ENCODE results near the gene PET117.

The PET117 gene

DNA sequence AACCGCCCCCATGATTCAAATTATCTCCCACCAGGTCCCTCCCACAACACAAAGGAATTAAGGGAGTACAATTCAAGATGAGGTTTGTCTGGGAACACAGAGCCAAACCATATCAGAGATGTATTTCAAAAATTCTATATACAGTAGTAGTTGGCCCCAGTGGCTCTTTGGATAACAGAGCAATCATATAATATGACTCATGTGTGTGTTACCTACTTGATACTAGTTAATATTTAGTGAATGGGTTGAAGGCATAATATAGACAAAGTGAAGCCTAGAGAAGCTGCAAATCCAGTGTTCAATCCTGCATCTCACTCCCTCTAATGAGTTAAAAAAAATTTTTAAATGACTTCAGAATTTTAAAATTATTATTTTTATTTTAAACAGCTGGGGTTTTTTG, 43.2 kb downstream of the PET117 start:
- Histone ChIP-seq H3K36me3 (ENCODE audit: control insufficient read depth in 1 of 2, insufficient read depth in 2 of 2, low read length in 2 of 2) (peaks cover 22 to 58% of the 10 kb centered on the region in 2 donors), H3K4me1 (ENCODE audit: control insufficient read depth in 1 of 2, insufficient read depth in 2 of 2, low read length in 2 of 2) (no peaks in the 10 kb centered on the region), H3K9me3 (ENCODE audit: control insufficient read depth in 1 of 2, low read length in 2 of 2) (peaks cover 0 to 3% of the 10 kb centered on the region in 2 donors), H3K9ac (ENCODE audit: low read depth in 1 of 2, low read length in 2 of 2) (no peak overlapping the region), H3K27ac (ENCODE audit: low read depth, low read length) (no peak overlapping the region), H3K4me3 (ENCODE audit: low read depth in 1 of 2, low read length in 2 of 2) (no peak overlapping the region), H3K27me3 (ENCODE audit: control insufficient read depth in 1 of 2, insufficient read depth in 2 of 2, low read length in 2 of 2) (no peaks in the 10 kb centered on the region)

DNA sequence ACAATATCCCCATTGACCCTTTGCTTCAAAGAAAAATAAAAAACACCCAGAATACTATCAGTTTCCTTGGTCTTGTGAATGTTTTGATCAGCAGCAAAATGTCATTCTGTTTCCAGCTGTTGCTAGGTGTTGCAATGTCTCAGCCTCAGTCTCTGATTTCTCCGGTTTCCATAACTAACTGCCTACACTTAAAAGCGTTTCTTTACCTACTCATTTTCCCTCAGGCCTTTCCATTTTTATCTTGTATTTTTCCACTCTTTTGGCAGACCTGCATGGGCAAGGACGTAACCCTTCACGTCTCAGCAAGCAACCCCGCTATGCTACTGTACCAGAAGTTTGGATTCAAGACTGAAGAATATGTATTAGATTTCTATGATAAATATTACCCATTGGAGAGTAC, 49.4 kb downstream of the PET117 start:
- Histone ChIP-seq H3K4me3 (ENCODE audit: low read depth in 1 of 2, low read length in 2 of 2) (no peak overlapping the region), H3K27ac (ENCODE audit: low read depth, low read length) (no peak overlapping the region), H3K4me1 (ENCODE audit: control insufficient read depth in 1 of 2, insufficient read depth in 2 of 2, low read length in 2 of 2) (no peaks in the 10 kb centered on the region), H3K9ac (ENCODE audit: low read depth in 1 of 2, low read length in 2 of 2) (no peak overlapping the region), H3K36me3 (ENCODE audit: control insufficient read depth in 1 of 2, insufficient read depth in 2 of 2, low read length in 2 of 2) (peaks cover 35 to 77% of the 10 kb centered on the region in 2 donors), H3K9me3 (ENCODE audit: control insufficient read depth in 1 of 2, low read length in 2 of 2) (no peaks in the 10 kb centered on the region), H3K27me3 (ENCODE audit: control insufficient read depth in 1 of 2, insufficient read depth in 2 of 2, low read length in 2 of 2) (no peaks in the 10 kb centered on the region)

DNA sequence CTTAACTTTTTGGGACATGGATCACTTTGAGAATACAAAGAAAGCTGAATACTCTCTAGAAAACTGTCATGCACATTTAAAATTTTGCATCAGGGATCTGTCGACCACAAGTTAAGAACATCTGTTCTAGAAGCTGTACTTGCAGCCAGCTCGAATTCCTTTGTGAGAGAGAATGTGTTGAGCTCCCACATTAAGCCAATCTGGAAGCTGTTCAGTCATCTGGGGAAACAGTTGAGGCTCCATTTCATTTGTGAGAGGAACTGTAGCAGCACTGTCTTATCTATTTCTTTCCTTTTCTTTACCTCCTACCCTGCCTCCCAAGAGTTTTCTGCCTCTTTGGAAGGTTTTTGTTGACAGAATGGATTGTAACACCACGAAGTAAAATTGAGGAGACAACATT, 50.8 kb downstream of the PET117 start:
- Histone ChIP-seq H3K27ac (ENCODE audit: low read depth, low read length) (no peak overlapping the region), H3K36me3 (ENCODE audit: control insufficient read depth in 1 of 2, insufficient read depth in 2 of 2, low read length in 2 of 2) (peaks cover 25 to 65% of the 10 kb centered on the region in 2 donors), H3K9ac (ENCODE audit: low read depth in 1 of 2, low read length in 2 of 2) (no peak overlapping the region)

DNA sequence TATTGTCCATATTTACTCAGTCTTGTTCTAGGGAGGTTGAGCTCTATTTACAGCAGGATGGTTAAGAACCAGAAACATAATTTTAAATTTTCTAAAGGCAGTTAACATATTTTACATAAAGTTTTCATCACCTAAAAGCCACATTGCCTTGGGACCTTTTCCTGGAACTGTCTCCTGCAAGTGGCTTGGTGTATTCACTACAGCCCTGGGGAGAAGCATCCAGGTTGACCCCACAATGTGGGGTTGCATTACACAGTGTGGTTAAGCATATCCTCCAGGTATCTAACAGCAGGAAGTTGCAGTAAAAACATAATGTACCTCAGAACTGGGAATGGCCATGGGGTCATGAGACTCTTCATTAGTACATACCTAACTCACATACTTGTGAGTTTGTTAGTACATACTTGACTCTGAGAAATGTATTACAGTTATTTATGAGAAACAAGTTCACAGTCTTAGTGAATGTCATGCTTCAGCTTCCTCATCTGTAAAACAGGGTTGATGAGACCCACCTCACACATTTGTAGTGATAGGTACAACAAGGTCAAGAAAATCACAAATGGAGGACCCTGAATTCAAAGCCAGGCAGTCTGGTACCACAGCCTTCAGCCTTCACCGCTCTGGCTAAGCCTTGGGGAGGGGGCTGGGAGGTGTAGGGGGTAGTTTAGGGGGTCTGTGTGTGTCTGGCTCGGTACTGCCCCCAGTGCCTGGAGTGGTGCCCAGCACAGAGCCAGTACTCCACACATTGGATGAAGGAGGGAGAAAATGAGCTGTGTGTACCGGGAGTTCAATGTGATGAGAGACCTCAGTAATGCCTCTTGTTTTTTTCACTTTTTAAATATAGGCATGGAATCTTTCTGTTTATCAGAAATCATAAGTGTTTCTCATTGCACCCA, 52.9 kb downstream of the PET117 start:
- Histone ChIP-seq H3K9ac (ENCODE audit: low read depth in 1 of 2, low read length in 2 of 2) (no peak overlapping the region), H3K9me3 (ENCODE audit: control insufficient read depth in 1 of 2, low read length in 2 of 2) (no peaks in the 10 kb centered on the region), H3K4me3 (ENCODE audit: low read depth in 1 of 2, low read length in 2 of 2) (no peak overlapping the region), H3K36me3 (ENCODE audit: control insufficient read depth in 1 of 2, insufficient read depth in 2 of 2, low read length in 2 of 2) (peaks cover 19 to 44% of the 10 kb centered on the region in 2 donors), H3K27me3 (ENCODE audit: control insufficient read depth in 1 of 2, insufficient read depth in 2 of 2, low read length in 2 of 2) (no peaks in the 10 kb centered on the region), H3K4me1 (ENCODE audit: control insufficient read depth in 1 of 2, insufficient read depth in 2 of 2, low read length in 2 of 2) (no peaks in the 10 kb centered on the region), H3K27ac (ENCODE audit: low read depth, low read length) (no peak overlapping the region)

More for the DNA sequence above, 50.8 kb downstream of the PET117 start:
- H3K4me1 ChIP-seq (ENCODE audit: control insufficient read depth in 1 of 2, insufficient read depth in 2 of 2, low read length in 2 of 2): no peaks in the 10 kb centered on the region
- no peaks in the 10 kb centered on the region for H3K9me3 ChIP-seq (ENCODE audit: control insufficient read depth in 1 of 2, low read length in 2 of 2)
- no peaks in the 10 kb centered on the region for H3K27me3 ChIP-seq (ENCODE audit: control insufficient read depth in 1 of 2, insufficient read depth in 2 of 2, low read length in 2 of 2)
- H3K4me3 ChIP-seq (ENCODE audit: low read depth in 1 of 2, low read length in 2 of 2): no peak overlapping the region

DNA sequence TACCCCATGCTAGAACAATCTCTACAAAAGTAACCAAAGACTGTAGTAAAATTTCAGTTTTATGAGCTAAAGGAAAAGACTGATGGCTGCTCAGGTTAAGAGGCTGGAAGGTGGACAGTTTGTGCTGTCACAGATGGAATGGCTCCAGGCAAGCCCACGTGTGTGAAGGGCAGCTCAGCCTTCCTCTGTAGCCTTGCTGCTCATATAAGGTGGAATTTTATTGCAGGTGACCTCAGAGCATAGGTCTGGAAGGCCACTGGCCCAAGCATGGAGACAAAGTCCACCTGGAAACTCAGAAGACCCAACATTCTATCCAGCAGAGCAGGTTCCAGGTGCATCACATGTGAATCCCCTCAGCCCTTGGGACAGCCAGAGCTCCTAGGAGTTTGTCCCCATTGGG, 53.6 kb downstream of the PET117 start:
- Histone ChIP-seq H3K36me3 (ENCODE audit: control insufficient read depth in 1 of 2, insufficient read depth in 2 of 2, low read length in 2 of 2) (peaks cover 12 to 37% of the 10 kb centered on the region in 2 donors), H3K4me3 (ENCODE audit: low read depth in 1 of 2, low read length in 2 of 2) (no peak overlapping the region), H3K27me3 (ENCODE audit: control insufficient read depth in 1 of 2, insufficient read depth in 2 of 2, low read length in 2 of 2) (no peaks in the 10 kb centered on the region)

More for the DNA sequence above, 53.6 kb downstream of the PET117 start:
- H3K27ac ChIP-seq (ENCODE audit: low read depth, low read length): no peak overlapping the region
- H3K9ac ChIP-seq (ENCODE audit: low read depth in 1 of 2, low read length in 2 of 2): no peak overlapping the region
- H3K9me3 ChIP-seq (ENCODE audit: control insufficient read depth in 1 of 2, low read length in 2 of 2): no peaks in the 10 kb centered on the region
- no peaks in the 10 kb centered on the region for H3K4me1 ChIP-seq (ENCODE audit: control insufficient read depth in 1 of 2, insufficient read depth in 2 of 2, low read length in 2 of 2)

All from duodenal mucosa (tissue), 2 donors.